Measurements from ENCODE around the gene CREB3L2. TPM values are rescaled to one million over a fixed set of nuclear protein-coding genes. Genes with fewer than 3 reads are reported as not detected.

Gene CREB3L2
- total and polyA plus RNA-seq, 9 donors: 21.2 to 110 (median 80.8) TPM

DNA sequence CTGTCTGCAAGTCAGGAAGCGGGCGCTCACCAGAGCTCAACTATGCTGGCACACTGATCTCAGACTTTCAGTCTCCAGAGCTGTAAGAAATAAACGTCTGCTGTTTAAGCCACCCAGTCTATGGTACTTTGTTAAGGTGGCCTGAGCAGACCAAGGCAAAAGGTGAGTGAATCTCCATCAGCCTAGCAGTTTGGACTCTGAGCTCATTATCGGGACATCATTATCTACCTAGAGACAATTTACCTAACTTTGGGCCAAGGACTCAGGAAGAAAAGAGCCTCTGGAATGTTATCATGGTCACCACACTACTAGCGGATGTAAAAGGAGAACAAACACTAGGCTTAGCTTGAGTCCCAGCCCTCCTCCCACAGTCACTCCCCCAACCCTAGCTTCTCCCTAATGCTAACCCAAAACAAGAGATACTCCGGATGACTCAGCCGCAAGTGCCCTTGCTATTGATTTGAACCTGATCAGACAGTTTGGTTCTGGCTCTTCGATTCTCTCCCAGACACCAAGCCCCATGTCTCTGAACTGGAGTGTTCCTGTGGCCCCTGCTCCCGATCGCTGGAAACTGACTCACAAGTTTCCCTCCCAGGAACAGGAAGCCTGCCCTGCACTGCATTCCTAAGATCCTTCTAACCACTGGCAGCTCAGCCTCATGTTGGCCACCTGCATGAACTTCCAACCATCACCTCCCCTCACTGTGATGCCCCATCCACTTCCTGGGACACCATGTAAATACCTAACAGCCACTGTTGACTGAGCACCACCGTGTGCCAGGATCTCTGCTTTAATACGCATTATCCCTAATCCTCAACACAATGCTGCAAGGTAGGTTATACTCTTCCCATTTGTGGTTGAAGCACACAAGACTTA lies 34.5 kb downstream of the CREB3L2 start:
- intact Hi-C loops (cut with DNase I): no loop called here

DNA sequence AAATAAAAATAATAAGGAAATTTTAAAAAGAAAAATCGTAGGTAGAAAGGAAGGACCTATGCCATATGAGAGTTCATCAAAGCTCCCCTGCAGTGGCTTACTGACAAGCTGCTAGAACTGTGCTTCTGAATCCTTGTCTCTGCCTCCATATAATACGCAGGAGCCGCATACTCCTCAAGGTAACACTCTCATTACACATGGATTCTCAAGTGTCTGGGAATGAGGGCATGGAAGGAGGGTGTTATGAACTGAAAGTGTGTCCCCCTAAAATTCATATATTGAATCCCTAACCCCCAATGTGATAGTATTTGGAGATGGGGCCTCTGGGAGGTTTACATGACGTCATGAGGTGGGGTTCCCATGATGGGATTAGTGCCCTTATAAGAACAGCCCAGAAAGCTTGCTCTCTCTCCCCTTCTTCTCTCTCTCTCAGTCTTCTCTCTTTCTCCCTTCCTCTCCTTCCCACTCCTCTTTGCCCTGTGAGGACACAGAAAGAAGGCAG lies 35.2 kb downstream of the CREB3L2 start:
- Histone ChIP-seq H3K4me1 (ENCODE audit: insufficient read depth) (peaks cover 22% of the 10 kb centered on the region), H3K36me3 (no peaks in the 10 kb centered on the region), H3K27ac (no peak overlapping the region), H3K9me3 (no peaks in the 10 kb centered on the region), H3K27me3 (no peaks in the 10 kb centered on the region), H3K4me3 (no peak overlapping the region)
- TF ChIP-seq, protein P1, sequence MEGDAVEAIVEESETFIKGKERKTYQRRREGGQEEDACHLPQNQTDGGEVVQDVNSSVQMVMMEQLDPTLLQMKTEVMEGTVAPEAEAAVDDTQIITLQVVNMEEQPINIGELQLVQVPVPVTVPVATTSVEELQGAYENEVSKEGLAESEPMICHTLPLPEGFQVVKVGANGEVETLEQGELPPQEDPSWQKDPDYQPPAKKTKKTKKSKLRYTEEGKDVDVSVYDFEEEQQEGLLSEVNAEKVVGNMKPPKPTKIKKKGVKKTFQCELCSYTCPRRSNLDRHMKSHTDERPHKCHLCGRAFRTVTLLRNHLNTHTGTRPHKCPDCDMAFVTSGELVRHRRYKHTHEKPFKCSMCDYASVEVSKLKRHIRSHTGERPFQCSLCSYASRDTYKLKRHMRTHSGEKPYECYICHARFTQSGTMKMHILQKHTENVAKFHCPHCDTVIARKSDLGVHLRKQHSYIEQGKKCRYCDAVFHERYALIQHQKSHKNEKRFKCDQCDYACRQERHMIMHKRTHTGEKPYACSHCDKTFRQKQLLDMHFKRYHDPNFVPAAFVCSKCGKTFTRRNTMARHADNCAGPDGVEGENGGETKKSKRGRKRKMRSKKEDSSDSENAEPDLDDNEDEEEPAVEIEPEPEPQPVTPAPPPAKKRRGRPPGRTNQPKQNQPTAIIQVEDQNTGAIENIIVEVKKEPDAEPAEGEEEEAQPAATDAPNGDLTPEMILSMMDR (IDR thresholded peaks at IDR 0.05): no peak
- TF ChIP-seq EP300 (IDR thresholded peaks at IDR 0.05): no peak
- no peak for TF ChIP-seq POLR2A (IDR thresholded peaks at IDR 0.05)
- intact Hi-C loops (cut with DNase I): no loop called here
- 72 to 85% (median 82%) methylated on average over 4 of the region's 4 CpGs for WGBS, 3 donors
- DNase-seq: no peak

More for the DNA sequence above, 34.5 kb downstream of the CREB3L2 start:
- TF ChIP-seq, protein P1 (IDR thresholded peaks at IDR 0.05): no peak
- no peak for TF ChIP-seq EP300 (IDR thresholded peaks at IDR 0.05)
- TF ChIP-seq POLR2A (IDR thresholded peaks at IDR 0.05): no peak
- H3K27me3 ChIP-seq: no peaks in the 10 kb centered on the region
- no peak overlapping the region for H3K27ac ChIP-seq
- H3K4me3 ChIP-seq: no peak overlapping the region
- H3K36me3 ChIP-seq: no peaks in the 10 kb centered on the region
- DNase-seq: no peak
- no peaks in the 10 kb centered on the region for H3K9me3 ChIP-seq
- WGBS, 3 donors: 39 to 54% (median 43%) methylated on average over 12 of the region's 12 CpGs
- peaks cover 22% of the 10 kb centered on the region for H3K4me1 ChIP-seq (ENCODE audit: insufficient read depth)

DNA sequence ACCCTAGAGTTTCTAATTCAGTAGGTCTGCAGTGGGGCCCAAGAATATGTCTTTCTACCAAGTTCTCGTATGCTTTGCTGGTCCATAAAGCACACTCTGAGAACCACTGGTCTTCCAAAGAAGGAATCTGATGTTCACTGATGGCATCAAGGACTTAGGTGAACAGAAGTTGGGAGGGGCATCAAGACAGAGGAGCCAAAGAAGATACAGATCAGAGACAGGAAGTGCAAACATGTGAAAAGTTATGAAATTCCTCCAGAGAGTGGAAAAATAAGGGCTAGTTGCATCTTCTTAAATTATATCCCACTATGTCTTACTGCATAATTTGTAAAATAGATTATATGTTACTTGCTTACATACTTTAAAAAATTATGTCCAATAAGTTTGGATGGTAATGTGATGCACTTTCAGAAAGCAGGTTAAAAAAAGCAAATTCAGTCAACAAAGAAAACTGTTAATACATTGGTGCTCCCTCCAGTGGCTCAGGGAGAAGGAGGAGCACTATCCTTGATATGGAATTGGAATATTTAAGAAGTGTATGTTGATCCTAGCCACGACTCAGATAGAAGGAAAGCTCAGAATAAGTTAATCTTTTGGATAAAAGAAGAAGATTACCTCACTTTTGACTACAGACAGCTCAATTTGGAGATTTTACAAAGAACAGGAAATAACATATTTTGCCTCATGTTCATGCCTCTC lies 35.8 kb downstream of the CREB3L2 start:
- WGBS, 3 donors: 49 to 50% (median 49%) methylated on average over 2 of the region's 2 CpGs

More for the DNA sequence above, 35.8 kb downstream of the CREB3L2 start:
- Histone ChIP-seq H3K9me3 (no peaks in the 10 kb centered on the region), H3K27ac (no peak overlapping the region), H3K36me3 (no peaks in the 10 kb centered on the region), H3K4me3 (no peak overlapping the region), H3K4me1 (ENCODE audit: insufficient read depth) (peaks cover 24% of the 10 kb centered on the region), H3K27me3 (no peaks in the 10 kb centered on the region)
- DNase-seq: no peak
- intact Hi-C loops (cut with DNase I): no loop called here
- TF ChIP-seq POLR2A (IDR thresholded peaks at IDR 0.05) (no peak), EP300 (IDR thresholded peaks at IDR 0.05) (no peak)
- TF ChIP-seq, protein P1 (IDR thresholded peaks at IDR 0.05): no peak

Measured in ovary (tissue), 9 donors.